ENCODE measurements around the gene HSFX4. TPM values are rescaled to one million over a fixed set of nuclear protein-coding genes. Genes with fewer than 3 reads are reported as not detected.
"Not testable (repeated sequence)": the region's sequence is repeated elsewhere in the genome, so short reads cannot be mapped to it uniquely, and the experiment has no call there.

Gene HSFX4
- total RNA-seq, 1 experiment from 2014 or later: not detected

DNA sequence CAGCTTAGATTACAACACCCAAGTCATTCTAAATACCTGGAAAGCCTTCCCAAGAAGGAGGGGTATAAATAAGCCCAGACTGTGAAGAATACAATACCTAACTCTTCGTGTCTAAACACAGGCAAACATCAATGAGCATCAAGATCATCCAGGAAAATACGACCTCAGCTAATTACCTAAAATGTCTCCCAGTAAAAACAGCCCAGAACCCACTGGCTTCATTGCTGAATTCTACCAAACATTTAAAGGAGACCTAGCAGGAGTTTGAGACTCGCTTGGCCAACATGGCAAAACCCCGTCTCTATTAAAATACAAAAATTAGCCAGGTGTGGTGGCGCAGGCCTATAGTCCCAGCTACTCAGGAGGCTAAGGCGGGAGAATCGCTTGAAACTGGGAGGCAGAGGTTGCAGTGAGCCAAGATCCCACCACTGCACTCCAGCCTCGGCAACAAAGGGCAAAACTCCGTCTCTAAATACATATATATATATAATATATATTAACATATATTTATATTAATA, 19.1 kb upstream of the HSFX4 start:
- no TSS peak for BruUV-seq (replicated peaks)
- CTCF ChIA-PET: no interaction called here
- Histone ChIP-seq H3K4me3 (ENCODE audit: low read depth in 2 of 2, low read length in 2 of 2) (no peak overlapping the region), H3K36me3 (ENCODE audit: control insufficient read depth, insufficient read depth, low read length) (no peaks in the 10 kb centered on the region), H3K27ac (ENCODE audit: low read length) (no peak overlapping the region), H3K4me1 (ENCODE audit: control insufficient read depth, insufficient read depth, low read length) (no peaks in the 10 kb centered on the region), H3K27me3 (ENCODE audit: control insufficient read depth, insufficient read depth, low read length) (no peaks in the 10 kb centered on the region), H3K9me3 (ENCODE audit: control insufficient read depth, insufficient read depth, low read depth, low read length) (no peaks in the 10 kb centered on the region)
- POLR2A ChIA-PET: no interaction called here
- no peak for DNase-seq (ENCODE audit: low read depth, low spot score)
- in situ Hi-C loops (cut with HindIII; ENCODE audit: low pct_unique_long_range_greater_than_20kb, low sequenced_read_pairs) (no loop called here), intact Hi-C loops (cut with micrococcal nuclease; ENCODE audit: unreplicated experiment) (no loop called here)
- TF ChIP-seq TCF7L2 (IDR thresholded peaks at IDR 0.05; ENCODE audit: low read depth, low read length) (no peak), POLR2AphosphoS5 (IDR thresholded peaks at IDR 0.05; ENCODE audit: low read depth, low read length) (no peak), SIN3A (IDR thresholded peaks at IDR 0.05; ENCODE audit: borderline replicate concordance, insufficient read depth, low read depth, low read length) (no peak)
- TF ChIP-seq, protein P1, sequence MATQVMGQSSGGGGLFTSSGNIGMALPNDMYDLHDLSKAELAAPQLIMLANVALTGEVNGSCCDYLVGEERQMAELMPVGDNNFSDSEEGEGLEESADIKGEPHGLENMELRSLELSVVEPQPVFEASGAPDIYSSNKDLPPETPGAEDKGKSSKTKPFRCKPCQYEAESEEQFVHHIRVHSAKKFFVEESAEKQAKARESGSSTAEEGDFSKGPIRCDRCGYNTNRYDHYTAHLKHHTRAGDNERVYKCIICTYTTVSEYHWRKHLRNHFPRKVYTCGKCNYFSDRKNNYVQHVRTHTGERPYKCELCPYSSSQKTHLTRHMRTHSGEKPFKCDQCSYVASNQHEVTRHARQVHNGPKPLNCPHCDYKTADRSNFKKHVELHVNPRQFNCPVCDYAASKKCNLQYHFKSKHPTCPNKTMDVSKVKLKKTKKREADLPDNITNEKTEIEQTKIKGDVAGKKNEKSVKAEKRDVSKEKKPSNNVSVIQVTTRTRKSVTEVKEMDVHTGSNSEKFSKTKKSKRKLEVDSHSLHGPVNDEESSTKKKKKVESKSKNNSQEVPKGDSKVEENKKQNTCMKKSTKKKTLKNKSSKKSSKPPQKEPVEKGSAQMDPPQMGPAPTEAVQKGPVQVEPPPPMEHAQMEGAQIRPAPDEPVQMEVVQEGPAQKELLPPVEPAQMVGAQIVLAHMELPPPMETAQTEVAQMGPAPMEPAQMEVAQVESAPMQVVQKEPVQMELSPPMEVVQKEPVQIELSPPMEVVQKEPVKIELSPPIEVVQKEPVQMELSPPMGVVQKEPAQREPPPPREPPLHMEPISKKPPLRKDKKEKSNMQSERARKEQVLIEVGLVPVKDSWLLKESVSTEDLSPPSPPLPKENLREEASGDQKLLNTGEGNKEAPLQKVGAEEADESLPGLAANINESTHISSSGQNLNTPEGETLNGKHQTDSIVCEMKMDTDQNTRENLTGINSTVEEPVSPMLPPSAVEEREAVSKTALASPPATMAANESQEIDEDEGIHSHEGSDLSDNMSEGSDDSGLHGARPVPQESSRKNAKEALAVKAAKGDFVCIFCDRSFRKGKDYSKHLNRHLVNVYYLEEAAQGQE (IDR thresholded peaks at IDR 0.05; ENCODE audit: insufficient read depth in 1 of 2, low read depth in 2 of 2, low read length in 1 of 2): no peak
- TF ChIP-seq, protein P2, sequence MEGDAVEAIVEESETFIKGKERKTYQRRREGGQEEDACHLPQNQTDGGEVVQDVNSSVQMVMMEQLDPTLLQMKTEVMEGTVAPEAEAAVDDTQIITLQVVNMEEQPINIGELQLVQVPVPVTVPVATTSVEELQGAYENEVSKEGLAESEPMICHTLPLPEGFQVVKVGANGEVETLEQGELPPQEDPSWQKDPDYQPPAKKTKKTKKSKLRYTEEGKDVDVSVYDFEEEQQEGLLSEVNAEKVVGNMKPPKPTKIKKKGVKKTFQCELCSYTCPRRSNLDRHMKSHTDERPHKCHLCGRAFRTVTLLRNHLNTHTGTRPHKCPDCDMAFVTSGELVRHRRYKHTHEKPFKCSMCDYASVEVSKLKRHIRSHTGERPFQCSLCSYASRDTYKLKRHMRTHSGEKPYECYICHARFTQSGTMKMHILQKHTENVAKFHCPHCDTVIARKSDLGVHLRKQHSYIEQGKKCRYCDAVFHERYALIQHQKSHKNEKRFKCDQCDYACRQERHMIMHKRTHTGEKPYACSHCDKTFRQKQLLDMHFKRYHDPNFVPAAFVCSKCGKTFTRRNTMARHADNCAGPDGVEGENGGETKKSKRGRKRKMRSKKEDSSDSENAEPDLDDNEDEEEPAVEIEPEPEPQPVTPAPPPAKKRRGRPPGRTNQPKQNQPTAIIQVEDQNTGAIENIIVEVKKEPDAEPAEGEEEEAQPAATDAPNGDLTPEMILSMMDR (IDR thresholded peaks at IDR 0.05): no peak
- ATAC-seq: no peak; the same call in 1 of the 2 replicates

DNA sequence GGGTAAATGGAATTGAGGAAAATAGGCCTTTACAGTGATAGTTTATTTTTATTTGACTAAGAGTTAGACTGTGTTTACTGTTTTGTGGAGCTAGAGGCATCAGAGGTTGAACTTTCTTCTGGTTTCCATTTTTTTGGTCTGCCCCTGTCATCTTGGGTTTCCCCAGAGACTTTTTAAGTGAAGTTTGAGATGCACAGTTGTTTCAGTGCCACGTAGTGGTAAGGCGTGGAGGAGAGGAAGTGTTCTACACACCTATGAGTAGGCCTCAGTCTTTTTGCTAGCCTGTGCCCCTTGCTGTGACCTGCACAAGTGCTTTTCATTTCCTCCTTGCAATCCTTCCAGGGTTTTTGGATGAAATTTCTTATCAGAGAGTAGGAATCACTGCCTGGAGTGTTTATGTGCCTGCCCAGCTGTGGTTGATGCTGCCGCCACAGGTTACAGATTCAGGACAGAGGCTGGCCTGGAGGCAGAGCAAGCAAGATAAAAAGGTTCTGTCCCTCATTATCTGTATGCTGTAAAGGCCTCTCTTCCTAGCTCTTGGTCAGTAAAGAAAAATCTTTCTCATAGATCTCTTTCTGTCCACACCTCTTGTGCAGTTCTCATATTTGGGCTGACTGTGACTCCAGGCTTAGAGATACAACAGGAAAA, 12.5 kb upstream of the HSFX4 start:
- H3K4me1 ChIP-seq (ENCODE audit: control insufficient read depth, insufficient read depth, low read length): no peaks in the 10 kb centered on the region
- ChIA-PET POLR2A (no interaction called here), CTCF (no interaction called here)
- no peaks in the 10 kb centered on the region for H3K27me3 ChIP-seq (ENCODE audit: control insufficient read depth, insufficient read depth, low read length)
- intact Hi-C loops (cut with micrococcal nuclease; ENCODE audit: unreplicated experiment): no loop called here
- TF ChIP-seq, protein P2 (IDR thresholded peaks at IDR 0.05): no peak
- no peak for TF ChIP-seq POLR2AphosphoS5 (IDR thresholded peaks at IDR 0.05; ENCODE audit: low read depth, low read length)
- TF ChIP-seq SIN3A (IDR thresholded peaks at IDR 0.05; ENCODE audit: borderline replicate concordance, insufficient read depth, low read depth, low read length): no peak
- no peak for TF ChIP-seq TCF7L2 (IDR thresholded peaks at IDR 0.05; ENCODE audit: low read depth, low read length)
- TF ChIP-seq, protein P1 (IDR thresholded peaks at IDR 0.05; ENCODE audit: insufficient read depth in 1 of 2, low read depth in 2 of 2, low read length in 1 of 2): no peak
- ATAC-seq (no peak), DNase-seq (ENCODE audit: low read depth, low spot score) (no peak)
- H3K4me3 ChIP-seq (ENCODE audit: low read depth in 2 of 2, low read length in 2 of 2): no peak overlapping the region
- H3K27ac ChIP-seq (ENCODE audit: low read length): no peak overlapping the region
- H3K36me3 ChIP-seq (ENCODE audit: control insufficient read depth, insufficient read depth, low read length): no peaks in the 10 kb centered on the region
- BruUV-seq (replicated peaks): no TSS peak
- in situ Hi-C loops (cut with HindIII; ENCODE audit: low pct_unique_long_range_greater_than_20kb, low sequenced_read_pairs): no loop called here
- H3K9me3 ChIP-seq (ENCODE audit: control insufficient read depth, insufficient read depth, low read depth, low read length): no peaks in the 10 kb centered on the region

DNA sequence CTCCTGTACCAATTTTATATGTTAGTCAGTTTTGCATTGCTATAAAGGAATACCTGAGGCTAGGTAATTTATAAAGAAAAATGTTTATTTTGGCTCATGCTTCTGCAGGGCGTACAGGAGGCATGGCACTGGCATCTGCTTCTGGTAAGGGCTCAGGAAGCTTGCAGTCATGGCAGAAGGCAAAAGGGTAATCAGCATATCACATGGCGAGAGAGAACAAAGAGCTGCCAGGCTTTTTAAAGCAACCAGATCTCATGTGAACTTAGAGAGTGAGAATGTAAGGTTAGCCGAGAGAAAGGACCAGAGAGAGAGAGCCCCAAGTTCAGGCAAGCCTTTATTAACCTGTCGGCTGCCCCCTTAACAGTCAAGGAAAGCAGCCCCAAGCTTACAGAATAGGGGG, 5.5 kb upstream of the HSFX4 start:
- CTCF ChIA-PET: not testable (repeated sequence)

More for the DNA sequence above, 5.5 kb upstream of the HSFX4 start:
- DNase-seq (ENCODE audit: low read depth, low spot score); H3K36me3 ChIP-seq (ENCODE audit: control insufficient read depth, insufficient read depth, low read length); H3K27me3 ChIP-seq (ENCODE audit: control insufficient read depth, insufficient read depth, low read length); BruUV-seq (replicated peaks); POLR2A ChIA-PET; H3K9me3 ChIP-seq (ENCODE audit: control insufficient read depth, insufficient read depth, low read depth, low read length); H3K4me1 ChIP-seq (ENCODE audit: control insufficient read depth, insufficient read depth, low read length); ATAC-seq; in situ Hi-C loops (cut with HindIII; ENCODE audit: low pct_unique_long_range_greater_than_20kb, low sequenced_read_pairs); H3K4me3 ChIP-seq (ENCODE audit: low read depth in 2 of 2, low read length in 2 of 2); intact Hi-C loops (cut with micrococcal nuclease; ENCODE audit: unreplicated experiment); H3K27ac ChIP-seq (ENCODE audit: low read length): not testable (repeated sequence)

Measured in Panc1 (cell line).